IMR-90 (cell line): ENCODE data around the gene APAF1. TPM values are rescaled to one million over a fixed set of nuclear protein-coding genes. Genes with fewer than 3 reads are reported as not detected.

Experiments
- ATAC-seq: fragments of 200-7000 bp; cut with Tn5 transposase; 2 replicates; pipeline ENCODE4 v1.9.1; 2020; ENCODE audit warnings: low read depth, mild to moderate bottlenecking, moderate library complexity
- BruUV-seq: library from RNA; stranded (reverse); fragments of 400-500 nt; replicated peaks from 2 replicates; lab custom pipeline; 2021; lab: Mats Ljungman, UMichigan
- CTCF ChIA-PET: fragments of 300-600 bp; formaldehyde crosslinking; extraction: SDS; loops from one replicate; lab custom pipeline; 2021; ENCODE audit warnings: antibody characterized with exemption; lab: Yijun Ruan, JAX
- POLR2A ChIA-PET: fragments of 300-600 bp; sonication (Branson Sonifier 250); formaldehyde crosslinking; loops from one replicate; lab custom pipeline; 2022; ENCODE audit warnings: antibody characterized with exemption; ENCODE audit not compliant: unreplicated experiment; lab: Charles Lee
- DNase-seq: peaks from one replicate; pipeline ENCODE4 v3.0.0; 2013
- H2AFZ ChIP-seq: replicated peaks from 2 replicates; pipeline ENCODE3; 2013; ENCODE audit warnings: low read length, mild to moderate bottlenecking; ENCODE audit not compliant: poor library complexity
- H2AK5ac ChIP-seq: 2 replicates; pipeline ENCODE4 v1.6.1; 2013; ENCODE audit warnings: low read depth, low read length, inconsistent platforms
- H2AK9ac ChIP-seq: replicated peaks from 2 replicates; pipeline ENCODE3; 2013; ENCODE audit warnings: mild to moderate bottlenecking, low read depth, low read length, moderate library complexity; ENCODE audit not compliant: poor library complexity
- H2BK120ac ChIP-seq: 2 replicates; pipeline ENCODE4 v1.6.1; 2013; ENCODE audit warnings: low read depth, low read length, inconsistent platforms
- H2BK15ac ChIP-seq: 3 replicates; pipeline ENCODE4 v1.6.1; 2013; ENCODE audit warnings: low read depth, low read length, inconsistent platforms
- H2BK20ac ChIP-seq: 2 replicates; pipeline ENCODE4 v1.6.1; 2013; ENCODE audit warnings: low read depth, mild to moderate bottlenecking, inconsistent platforms, low read length, moderate library complexity
- H2BK5ac ChIP-seq: 2 replicates; pipeline ENCODE4 v1.6.1; 2013; ENCODE audit warnings: mild to moderate bottlenecking, low read depth, low read length, inconsistent platforms; ENCODE audit not compliant: poor library complexity, severe bottlenecking
- H3K14ac ChIP-seq: replicated peaks from 2 replicates; pipeline ENCODE4 v1.6.1; 2013; ENCODE audit warnings: low read depth, low read length, inconsistent platforms
- H3K18ac ChIP-seq: 2 replicates; pipeline ENCODE4 v1.6.1; 2013; ENCODE audit warnings: low read depth, low read length, control low read depth
- H3K23ac ChIP-seq: 2 replicates; pipeline ENCODE4 v1.6.1; 2013; ENCODE audit warnings: low read depth, low read length, inconsistent platforms
- H3K27ac ChIP-seq: 2 replicates; pipeline ENCODE4 v1.5.1; 2013; ENCODE audit warnings: mild to moderate bottlenecking, control low read depth, low read length; ENCODE audit not compliant: insufficient read depth
- H3K27me3 ChIP-seq: 2 replicates; pipeline ENCODE4 v1.6.1; 2013; ENCODE audit warnings: low read length; ENCODE audit not compliant: control insufficient read depth, insufficient read depth
- H3K36me3 ChIP-seq: 2 replicates; pipeline ENCODE4 v1.6.1; 2013; ENCODE audit warnings: low read length, mixed read lengths; ENCODE audit not compliant: control insufficient read depth, insufficient read depth
- H3K4ac ChIP-seq: 2 replicates; pipeline ENCODE4 v1.6.1; 2013; ENCODE audit warnings: low read depth, low read length, inconsistent platforms
- H3K4me1 ChIP-seq: 2 replicates; pipeline ENCODE4 v1.6.1; 2013; ENCODE audit warnings: low read length, mixed read lengths; ENCODE audit not compliant: control insufficient read depth, insufficient read depth
- H3K4me2 ChIP-seq: 2 replicates; pipeline ENCODE4 v1.6.1; 2013; ENCODE audit warnings: low read depth, mild to moderate bottlenecking, control low read depth, low read length, moderate library complexity
- H3K4me3 ChIP-seq: 2 replicates; pipeline ENCODE4 v1.5.1; 2013; ENCODE audit warnings: low read depth, mild to moderate bottlenecking, control low read depth, low read length, moderate library complexity; ENCODE audit not compliant: insufficient read depth
- H3K56ac ChIP-seq: 2 replicates; pipeline ENCODE4 v1.6.1; 2013; ENCODE audit warnings: low read length, inconsistent platforms; ENCODE audit not compliant: insufficient read depth; ENCODE audit errors: extremely low read depth
- H3K79me1 ChIP-seq, 2 experiments: 2 replicates each; pipeline ENCODE4 v1.6.1; 2013; ENCODE audit warnings: low read length in 2 of 2, inconsistent platforms in 1 of 2, low read depth in 1 of 2
- H3K9ac ChIP-seq: 2 replicates; pipeline ENCODE4 v1.6.1; 2013; ENCODE audit warnings: low read depth, low read length, control low read depth
- H3K9me1 ChIP-seq: 2 replicates; pipeline ENCODE4 v1.6.1; 2013; ENCODE audit warnings: low read length, inconsistent platforms; ENCODE audit not compliant: insufficient read depth
- H3K9me3 ChIP-seq: 2 replicates; pipeline ENCODE4 v1.6.1; 2013; ENCODE audit warnings: low read length; ENCODE audit not compliant: control insufficient read depth, insufficient read depth
- H4K20me1 ChIP-seq: 2 replicates; pipeline ENCODE4 v1.6.1; 2013; ENCODE audit warnings: low read length, inconsistent platforms; ENCODE audit not compliant: insufficient read depth
- H4K5ac ChIP-seq: 2 replicates; pipeline ENCODE4 v1.6.1; 2013; ENCODE audit warnings: mild to moderate bottlenecking, low read depth, low read length, control low read depth
- H4K8ac ChIP-seq, 2 experiments: 2 replicates each; pipeline ENCODE4 v1.6.1; 2013; ENCODE audit warnings: low read depth in 2 of 2, low read length in 2 of 2, control low read depth in 1 of 2, inconsistent platforms in 1 of 2
- H4K91ac ChIP-seq: 2 replicates; pipeline ENCODE4 v1.6.1; 2013; ENCODE audit warnings: low read depth, low read length, inconsistent platforms; ENCODE audit not compliant: insufficient read depth
- BHLHE40 ChIP-seq: fragments of 150-350 bp; IDR thresholded peaks from 2 replicates; pipeline ENCODE4 v1.6.1; 2016; ENCODE audit warnings: mild to moderate bottlenecking, low read depth, low read length
- CEBPB ChIP-seq: IDR thresholded peaks from 2 replicates; pipeline ENCODE4 v1.6.1; 2012; ENCODE audit warnings: low read depth, low read length, improper control_type of control experiment
- FOS ChIP-seq: fragments of 150-350 bp; IDR thresholded peaks from 2 replicates; pipeline ENCODE4 v1.6.1; 2016; ENCODE audit warnings: low read depth, low read length
- MXI1 ChIP-seq: IDR thresholded peaks from 2 replicates; pipeline ENCODE4 v1.6.1; 2012; ENCODE audit warnings: low read depth, mild to moderate bottlenecking, low read length, moderate library complexity, borderline replicate concordance
- NFE2L2 ChIP-seq: fragments of 150-350 bp; IDR thresholded peaks from 2 replicates; pipeline ENCODE4 v1.6.1; 2016; ENCODE audit warnings: low read depth, mild to moderate bottlenecking, low read length
- RAD21 ChIP-seq: IDR thresholded peaks from 2 replicates; pipeline ENCODE4 v1.6.1; 2012; ENCODE audit warnings: low read length, improper control_type of control experiment
- RCOR1 ChIP-seq: IDR thresholded peaks from 2 replicates; pipeline ENCODE4 v1.6.1; 2012; ENCODE audit warnings: mild to moderate bottlenecking, low read length, improper control_type of control experiment; ENCODE audit not compliant: insufficient replicate concordance
- RFX5 ChIP-seq: IDR thresholded peaks from 2 replicates; pipeline ENCODE4 v1.8.0; 2012; ENCODE audit warnings: low read depth, mild to moderate bottlenecking, low read length, moderate library complexity
- SMC3 ChIP-seq: fragments of 150-350 bp; IDR thresholded peaks from 2 replicates; pipeline ENCODE4 v1.6.1; 2016; ENCODE audit warnings: low read depth, mild to moderate bottlenecking, antibody characterized with exemption, low read length, moderate library complexity
- WGBS, 2 experiments: methylation state at CpG; one replicate each; pipeline versions ENCODE4 v1.1.5 to v1.1.7; 2013; ENCODE audit warnings: missing lambda C conversion rate in 2 of 2; ENCODE audit not compliant: insufficient read length in 1 of 2; ENCODE audit errors: extremely low coverage in 2 of 2; 5-methylcytosine and 5-hydroxymethylcytosine counted together
- dilution Hi-C: fragments of 300-500 bp; cut with HindIII; formaldehyde crosslinking; loops from one replicate; pipeline ENCODE4 v1.14.3; 2018; ENCODE audit warnings: low sequenced_read_pairs; ENCODE audit not compliant: unreplicated experiment
- in situ Hi-C: fragments of 300-500 bp; cut with MboI; formaldehyde crosslinking; loops from 3 replicates; pipeline ENCODE4 v1.14.3; 2019; ENCODE audit warnings: low sequenced_read_pairs, inconsistent platforms, mixed read lengths
- intact Hi-C: fragments of 100-400 bp; cut with micrococcal nuclease; formaldehyde crosslinking; loops from 2 replicates; pipeline ENCODE4 v1.10.0; 2022
- polyA plus RNA-seq, 3 experiments: library from polyadenylated mRNA; depleted of rRNA; stranded (reverse); fragments of >200 nt; gene quantifications; 2 replicates each; pipeline ENCODE4 v1.2.3, GENCODE V29; 2012; ENCODE audit warnings: low replicate concordance in 1 of 3
- total RNA-seq: library from RNA; depleted of rRNA; stranded (reverse); fragments of >200 nt; gene quantifications from 2 replicates; pipeline ENCODE4 v1.2.3, GENCODE V29; 2012
- TF ChIP-seq, protein P1 (sequence below): conservative IDR thresholded peaks from 2 replicates; pipeline ENCODE4 v1.5.1; 2012; ENCODE audit warnings: mild to moderate bottlenecking, low read depth, low read length, improper control_type of control experiment

The APAF1 gene
- total and polyA plus RNA-seq, 2 of the 4 experiments (the other 2 are of a cell fraction) = 10.9 to 32.8 TPM

GRCh38 chr12:98653866-98654493, 8.9 kb downstream of the APAF1 start:
- no peak overlapping the region for H3K9ac ChIP-seq
- H3K79me1 ChIP-seq = peaks cover 10 to 14% of the 10 kb centered on the region in 2 experiments
- no peaks in the 10 kb centered on the region for H3K9me1 ChIP-seq
- intact Hi-C loops (loop anchor here (1.0 to 5.0 kb wide), 4 partner anchors 47 to 229 kb away; no protein-coding TSS in a partner anchor), dilution Hi-C loops (no loop called here), in situ Hi-C loops (loop anchor here (10.0 kb wide), 1 partner anchor 239 kb away; no protein-coding TSS in a partner anchor)
- no TSS peak for BruUV-seq
- no peak overlapping the region for H3K4me3 ChIP-seq
- H4K8ac ChIP-seq = no peak overlapping the region
- no peak overlapping the region for H2AK5ac ChIP-seq
- no peak overlapping the region for H2BK20ac ChIP-seq
- no peak overlapping the region for H3K23ac ChIP-seq
- H3K4me2 ChIP-seq = no peak overlapping the region
- H3K18ac ChIP-seq = no peak overlapping the region
- no peaks in the 10 kb centered on the region for H3K9me3 ChIP-seq
- H3K14ac ChIP-seq = no peak overlapping the region
- no peaks in the 10 kb centered on the region for H4K20me1 ChIP-seq
- no CpG with 5 or more reads among the region's 1 CpG for WGBS, 2 experiments
- ATAC-seq (peak; percentile 80), DNase-seq (peak; percentile 70)
- TF ChIP-seq MXI1 (no peak), RFX5 (no peak), SMC3 (peak; percentile 67), NFE2L2 (no peak), CEBPB (no peak), BHLHE40 (no peak), RCOR1 (no peak), FOS (no peak), RAD21 (peak; percentile 91)
- TF ChIP-seq, protein P1, sequence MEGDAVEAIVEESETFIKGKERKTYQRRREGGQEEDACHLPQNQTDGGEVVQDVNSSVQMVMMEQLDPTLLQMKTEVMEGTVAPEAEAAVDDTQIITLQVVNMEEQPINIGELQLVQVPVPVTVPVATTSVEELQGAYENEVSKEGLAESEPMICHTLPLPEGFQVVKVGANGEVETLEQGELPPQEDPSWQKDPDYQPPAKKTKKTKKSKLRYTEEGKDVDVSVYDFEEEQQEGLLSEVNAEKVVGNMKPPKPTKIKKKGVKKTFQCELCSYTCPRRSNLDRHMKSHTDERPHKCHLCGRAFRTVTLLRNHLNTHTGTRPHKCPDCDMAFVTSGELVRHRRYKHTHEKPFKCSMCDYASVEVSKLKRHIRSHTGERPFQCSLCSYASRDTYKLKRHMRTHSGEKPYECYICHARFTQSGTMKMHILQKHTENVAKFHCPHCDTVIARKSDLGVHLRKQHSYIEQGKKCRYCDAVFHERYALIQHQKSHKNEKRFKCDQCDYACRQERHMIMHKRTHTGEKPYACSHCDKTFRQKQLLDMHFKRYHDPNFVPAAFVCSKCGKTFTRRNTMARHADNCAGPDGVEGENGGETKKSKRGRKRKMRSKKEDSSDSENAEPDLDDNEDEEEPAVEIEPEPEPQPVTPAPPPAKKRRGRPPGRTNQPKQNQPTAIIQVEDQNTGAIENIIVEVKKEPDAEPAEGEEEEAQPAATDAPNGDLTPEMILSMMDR = peak; percentile 82
- H2AFZ ChIP-seq = no peak overlapping the region
- no peak overlapping the region for H4K91ac ChIP-seq
- POLR2A ChIA-PET = no interaction called here
- CTCF ChIA-PET = interaction anchor here (0.6 to 1.2 kb wide), 3 partner anchors 10 to 237 kb away, joined by 3 to 4 read pairs (median 3); no protein-coding TSS in a partner anchor
- no peak overlapping the region for H2BK5ac ChIP-seq
- H3K36me3 ChIP-seq = peaks cover 25% of the 10 kb centered on the region
- no peak overlapping the region for H2BK15ac ChIP-seq
- no peaks in the 10 kb centered on the region for H3K27me3 ChIP-seq
- no peak overlapping the region for H4K5ac ChIP-seq
- H3K27ac ChIP-seq = no peak overlapping the region
- H2BK120ac ChIP-seq = no peak overlapping the region
- H3K56ac ChIP-seq = no peak overlapping the region
- H3K4ac ChIP-seq = no peak overlapping the region
- H3K4me1 ChIP-seq = no peaks in the 10 kb centered on the region
- H2AK9ac ChIP-seq = no peak overlapping the region
